ENCODE results near the gene ME1. TPM values are rescaled to one million over a fixed set of nuclear protein-coding genes. Genes with fewer than 3 reads are reported as not detected.

The ME1 gene
- total and polyA plus RNA-seq, 9 of the 15 experiments (the other 6 are each of a cell fraction or from before 2014, with no cell fraction given), result 3.2 to 10.4 (median 5.5) TPM

DNA sequence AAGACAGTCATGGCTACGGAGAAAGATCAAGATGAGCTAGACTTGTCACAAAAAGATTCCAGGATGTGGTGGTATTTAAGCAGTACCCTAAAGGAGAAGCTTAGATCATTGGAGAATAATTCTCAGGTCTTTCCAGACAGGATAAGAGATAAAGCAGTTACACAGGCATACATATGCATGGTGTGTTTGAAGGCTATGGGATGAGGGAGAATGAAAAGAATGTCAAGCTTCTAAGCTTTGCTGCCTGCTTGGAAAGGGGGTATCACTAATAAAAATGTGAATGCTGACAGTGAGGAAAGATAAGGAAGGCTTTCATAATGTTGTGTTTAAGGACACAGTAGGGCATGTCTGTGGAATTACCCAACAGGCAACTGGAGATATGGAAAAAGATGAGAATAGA is 209.6 kb downstream of the ME1 start:
- H3K36me3 ChIP-seq (ENCODE audit: control insufficient read depth, insufficient read depth, low read length), result no peaks in the 10 kb centered on the region
- intact Hi-C loops (cut with micrococcal nuclease) (loop anchor here (5.0 kb wide), 1 partner anchor 371 kb away; no protein-coding TSS in a partner anchor), in situ Hi-C loops (cut with MboI) (loop anchor here (5.0 kb wide), 2 partner anchors 154 to 296 kb away; partner anchors contain the start of genes DOP1A and UBE3D)
- FAIRE-seq (no peak), DNase-seq (ENCODE audit: extremely low read depth in 1 of 4, low spot score in 3 of 4) (no peak), ATAC-seq (no peak)
- H3K4me1 ChIP-seq (replicated peaks in 1 of 2; ENCODE audit: control insufficient read depth in 2 of 2, insufficient read depth in 2 of 2, low read length in 2 of 2), result no peaks in the 10 kb centered on the region
- H3K4me3 ChIP-seq, result no peak overlapping the region
- BruUV-seq (replicated peaks), result no TSS peak
- no peak overlapping the region for H3K4me2 ChIP-seq (ENCODE audit: insufficient read depth, low read length)
- H2AFZ ChIP-seq (ENCODE audit: low read depth, low read length), result no peak overlapping the region
- ChIA-PET CTCF (ENCODE audit: low intra/inter-chr PET ratio) (interaction anchor here (0.6 to 2.9 kb wide), 5 partner anchors 289 to 484 kb away, joined by 3 to 29 read pairs (median 7); partner anchors contain the start of gene PRSS35), POLR2A (no interaction called here)
- no peak overlapping the region for H3K27ac ChIP-seq (ENCODE audit: extremely low read depth, low read depth, low read length)
- no peaks in the 10 kb centered on the region for H3K27me3 ChIP-seq (ENCODE audit: control insufficient read depth in 2 of 2, insufficient read depth in 2 of 2, low read length in 2 of 2)
- no peaks in the 10 kb centered on the region for H3K79me2 ChIP-seq (ENCODE audit: control insufficient read depth, insufficient read depth, low read length)
- TF ChIP-seq HNRNPLL (IDR thresholded peaks at IDR 0.05; ENCODE audit: low read depth, low read length, poor library complexity, severe bottlenecking) (no peak), ZNF24 (IDR thresholded peaks at IDR 0.05) (no peak), ZNF583 (CRISPR knock-in tag; IDR thresholded peaks at IDR 0.05) (no peak), ARID2 (IDR thresholded peaks at IDR 0.05) (no peak), GATAD2B (IDR thresholded peaks at IDR 0.05; ENCODE audit: borderline replicate concordance) (no peak), RFX5 (IDR thresholded peaks at IDR 0.05; ENCODE audit: low read depth, low read length) (no peak), STAT5B (CRISPR knock-in tag; IDR thresholded peaks at IDR 0.05) (no peak), EZH2 (IDR thresholded peaks at IDR 0.05; ENCODE audit: borderline replicate concordance, low read depth, low read length) (no peak), ZKSCAN1 (IDR thresholded peaks at IDR 0.05; ENCODE audit: low read depth, low read length) (no peak), XRCC4 (IDR thresholded peaks at IDR 0.05; ENCODE audit: extremely low read depth, insufficient read depth, insufficient read length) (no peak), MTF1 (CRISPR knock-in tag; IDR thresholded peaks at IDR 0.05; ENCODE audit: borderline replicate concordance) (no peak)
- TF ChIP-seq, protein P1, sequence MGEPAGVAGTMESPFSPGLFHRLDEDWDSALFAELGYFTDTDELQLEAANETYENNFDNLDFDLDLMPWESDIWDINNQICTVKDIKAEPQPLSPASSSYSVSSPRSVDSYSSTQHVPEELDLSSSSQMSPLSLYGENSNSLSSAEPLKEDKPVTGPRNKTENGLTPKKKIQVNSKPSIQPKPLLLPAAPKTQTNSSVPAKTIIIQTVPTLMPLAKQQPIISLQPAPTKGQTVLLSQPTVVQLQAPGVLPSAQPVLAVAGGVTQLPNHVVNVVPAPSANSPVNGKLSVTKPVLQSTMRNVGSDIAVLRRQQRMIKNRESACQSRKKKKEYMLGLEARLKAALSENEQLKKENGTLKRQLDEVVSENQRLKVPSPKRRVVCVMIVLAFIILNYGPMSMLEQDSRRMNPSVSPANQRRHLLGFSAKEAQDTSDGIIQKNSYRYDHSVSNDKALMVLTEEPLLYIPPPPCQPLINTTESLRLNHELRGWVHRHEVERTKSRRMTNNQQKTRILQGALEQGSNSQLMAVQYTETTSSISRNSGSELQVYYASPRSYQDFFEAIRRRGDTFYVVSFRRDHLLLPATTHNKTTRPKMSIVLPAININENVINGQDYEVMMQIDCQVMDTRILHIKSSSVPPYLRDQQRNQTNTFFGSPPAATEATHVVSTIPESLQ (CRISPR knock-in tag; IDR thresholded peaks at IDR 0.05), result no peak
- H3K9me1 ChIP-seq (ENCODE audit: control insufficient read depth, insufficient read depth, low read length), result no peaks in the 10 kb centered on the region
- H3K9me3 ChIP-seq (replicated peaks; ENCODE audit: control insufficient read depth, insufficient read depth, low read depth, low read length), result no peaks in the 10 kb centered on the region
- H3K9ac ChIP-seq (ENCODE audit: insufficient read depth in 1 of 2, low read depth in 2 of 2, low read length in 2 of 2), result no peak overlapping the region
- 50% methylated on average over 1 of the region's 1 CpG for WGBS (ENCODE audit: insufficient coverage, low coverage, missing lambda C conversion rate)
- no peaks in the 10 kb centered on the region for H4K20me1 ChIP-seq (replicated peaks; ENCODE audit: control insufficient read depth, insufficient read depth, low read length)

Measured in K562 (cell line).